ENCODE results near the gene ZFHX2. TPM values are rescaled to one million over a fixed set of nuclear protein-coding genes. Genes with fewer than 3 reads are reported as not detected.

ZFHX2 gene
- total and polyA plus RNA-seq, 2 of the 13 experiments (the other 11 are each of a cell fraction or from before 2014, with no cell fraction given) = 0.17 to 0.44 TPM

DNA sequence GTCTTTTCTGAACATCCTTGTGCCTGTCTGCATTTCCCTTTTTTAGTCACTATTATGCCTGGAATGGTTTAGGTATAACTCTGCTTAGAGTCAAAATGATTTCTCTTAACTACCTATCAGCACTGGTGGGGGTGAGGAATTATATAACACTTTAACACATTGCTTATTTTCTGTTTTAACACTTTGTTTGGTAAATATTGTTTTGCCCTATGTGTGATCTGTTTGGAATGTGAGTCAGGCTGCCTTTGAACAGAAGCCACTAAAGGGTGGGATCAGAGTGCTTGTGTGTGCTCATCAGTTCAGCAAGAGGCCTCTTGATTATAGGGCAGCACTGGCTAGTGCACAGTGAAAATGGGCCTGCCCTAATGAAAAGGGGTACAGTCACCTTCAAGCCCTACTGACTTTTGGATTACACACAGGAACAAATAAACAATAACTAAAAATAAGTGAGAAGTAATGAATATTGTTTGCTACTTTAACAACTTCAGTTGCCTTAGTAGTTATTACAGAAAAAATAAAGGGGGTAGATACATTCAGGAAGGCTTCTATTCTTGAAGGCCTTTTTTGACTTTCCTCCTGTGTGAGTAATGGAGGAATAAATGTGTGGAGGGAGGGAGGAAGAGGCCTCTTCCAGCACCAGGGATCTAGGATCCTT lies 58.8 kb downstream of the ZFHX2 start (continued):
- TF ChIP-seq, protein P1, sequence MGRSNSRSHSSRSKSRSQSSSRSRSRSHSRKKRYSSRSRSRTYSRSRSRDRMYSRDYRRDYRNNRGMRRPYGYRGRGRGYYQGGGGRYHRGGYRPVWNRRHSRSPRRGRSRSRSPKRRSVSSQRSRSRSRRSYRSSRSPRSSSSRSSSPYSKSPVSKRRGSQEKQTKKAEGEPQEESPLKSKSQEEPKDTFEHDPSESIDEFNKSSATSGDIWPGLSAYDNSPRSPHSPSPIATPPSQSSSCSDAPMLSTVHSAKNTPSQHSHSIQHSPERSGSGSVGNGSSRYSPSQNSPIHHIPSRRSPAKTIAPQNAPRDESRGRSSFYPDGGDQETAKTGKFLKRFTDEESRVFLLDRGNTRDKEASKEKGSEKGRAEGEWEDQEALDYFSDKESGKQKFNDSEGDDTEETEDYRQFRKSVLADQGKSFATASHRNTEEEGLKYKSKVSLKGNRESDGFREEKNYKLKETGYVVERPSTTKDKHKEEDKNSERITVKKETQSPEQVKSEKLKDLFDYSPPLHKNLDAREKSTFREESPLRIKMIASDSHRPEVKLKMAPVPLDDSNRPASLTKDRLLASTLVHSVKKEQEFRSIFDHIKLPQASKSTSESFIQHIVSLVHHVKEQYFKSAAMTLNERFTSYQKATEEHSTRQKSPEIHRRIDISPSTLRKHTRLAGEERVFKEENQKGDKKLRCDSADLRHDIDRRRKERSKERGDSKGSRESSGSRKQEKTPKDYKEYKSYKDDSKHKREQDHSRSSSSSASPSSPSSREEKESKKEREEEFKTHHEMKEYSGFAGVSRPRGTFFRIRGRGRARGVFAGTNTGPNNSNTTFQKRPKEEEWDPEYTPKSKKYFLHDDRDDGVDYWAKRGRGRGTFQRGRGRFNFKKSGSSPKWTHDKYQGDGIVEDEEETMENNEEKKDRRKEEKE (IDR thresholded peaks at IDR 0.05) = no peak
- TF ChIP-seq NONO (IDR thresholded peaks at IDR 0.05) = no peak
- TF ChIP-seq NONO (CRISPR knock-in tag; conservative IDR thresholded peaks at IDR 0.05) = no peak
- TF ChIP-seq, protein P2, sequence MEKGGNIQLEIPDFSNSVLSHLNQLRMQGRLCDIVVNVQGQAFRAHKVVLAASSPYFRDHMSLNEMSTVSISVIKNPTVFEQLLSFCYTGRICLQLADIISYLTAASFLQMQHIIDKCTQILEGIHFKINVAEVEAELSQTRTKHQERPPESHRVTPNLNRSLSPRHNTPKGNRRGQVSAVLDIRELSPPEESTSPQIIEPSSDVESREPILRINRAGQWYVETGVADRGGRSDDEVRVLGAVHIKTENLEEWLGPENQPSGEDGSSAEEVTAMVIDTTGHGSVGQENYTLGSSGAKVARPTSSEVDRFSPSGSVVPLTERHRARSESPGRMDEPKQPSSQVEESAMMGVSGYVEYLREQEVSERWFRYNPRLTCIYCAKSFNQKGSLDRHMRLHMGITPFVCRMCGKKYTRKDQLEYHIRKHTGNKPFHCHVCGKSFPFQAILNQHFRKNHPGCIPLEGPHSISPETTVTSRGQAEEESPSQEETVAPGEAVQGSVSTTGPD (CRISPR knock-in tag; IDR thresholded peaks at IDR 0.05) = no peak
- TF ChIP-seq PHF5A (CRISPR knock-in tag; IDR thresholded peaks at IDR 0.05; ENCODE audit: low read depth, unreplicated experiment) = peak; percentile 61
- no peak for TF ChIP-seq ZBTB42 (CRISPR knock-in tag; IDR thresholded peaks at IDR 0.05)
- TF ChIP-seq, protein P3, sequence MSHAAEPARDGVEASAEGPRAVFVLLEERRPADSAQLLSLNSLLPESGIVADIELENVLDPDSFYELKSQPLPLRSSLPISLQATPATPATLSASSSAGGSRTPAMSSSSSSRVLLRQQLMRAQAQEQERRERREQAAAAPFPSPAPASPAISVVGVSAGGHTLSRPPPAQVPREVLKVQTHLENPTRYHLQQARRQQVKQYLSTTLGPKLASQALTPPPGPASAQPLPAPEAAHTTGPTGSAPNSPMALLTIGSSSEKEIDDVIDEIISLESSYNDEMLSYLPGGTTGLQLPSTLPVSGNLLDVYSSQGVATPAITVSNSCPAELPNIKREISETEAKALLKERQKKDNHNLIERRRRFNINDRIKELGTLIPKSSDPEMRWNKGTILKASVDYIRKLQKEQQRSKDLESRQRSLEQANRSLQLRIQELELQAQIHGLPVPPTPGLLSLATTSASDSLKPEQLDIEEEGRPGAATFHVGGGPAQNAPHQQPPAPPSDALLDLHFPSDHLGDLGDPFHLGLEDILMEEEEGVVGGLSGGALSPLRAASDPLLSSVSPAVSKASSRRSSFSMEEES (CRISPR knock-in tag; IDR thresholded peaks at IDR 0.05) = peak; percentile 72; the same call in 1 of the 2 replicates
- no peak for TF ChIP-seq CBX5 (CRISPR knock-in tag; IDR thresholded peaks at IDR 0.05; ENCODE audit: borderline replicate concordance)
- no peak for TF ChIP-seq RFXAP (CRISPR knock-in tag; IDR thresholded peaks at IDR 0.05; ENCODE audit: borderline replicate concordance)
- TF ChIP-seq RARG (CRISPR knock-in tag; IDR thresholded peaks at IDR 0.05; ENCODE audit: low read depth) = no peak
- TF ChIP-seq, protein P4, sequence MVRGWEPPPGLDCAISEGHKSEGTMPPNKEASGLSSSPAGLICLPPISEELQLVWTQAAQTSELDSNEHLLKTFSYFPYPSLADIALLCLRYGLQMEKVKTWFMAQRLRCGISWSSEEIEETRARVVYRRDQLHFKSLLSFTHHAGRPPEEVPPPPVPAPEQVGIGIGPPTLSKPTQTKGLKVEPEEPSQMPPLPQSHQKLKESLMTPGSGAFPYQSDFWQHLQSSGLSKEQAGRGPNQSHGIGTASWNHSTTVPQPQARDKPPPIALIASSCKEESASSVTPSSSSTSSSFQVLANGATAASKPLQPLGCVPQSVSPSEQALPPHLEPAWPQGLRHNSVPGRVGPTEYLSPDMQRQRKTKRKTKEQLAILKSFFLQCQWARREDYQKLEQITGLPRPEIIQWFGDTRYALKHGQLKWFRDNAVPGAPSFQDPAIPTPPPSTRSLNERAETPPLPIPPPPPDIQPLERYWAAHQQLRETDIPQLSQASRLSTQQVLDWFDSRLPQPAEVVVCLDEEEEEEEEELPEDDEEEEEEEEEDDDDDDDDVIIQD (CRISPR knock-in tag; IDR thresholded peaks at IDR 0.05; ENCODE audit: low read depth) = peak; percentile 84; the same call in 1 of the 2 replicates
- TF ChIP-seq, protein P5, sequence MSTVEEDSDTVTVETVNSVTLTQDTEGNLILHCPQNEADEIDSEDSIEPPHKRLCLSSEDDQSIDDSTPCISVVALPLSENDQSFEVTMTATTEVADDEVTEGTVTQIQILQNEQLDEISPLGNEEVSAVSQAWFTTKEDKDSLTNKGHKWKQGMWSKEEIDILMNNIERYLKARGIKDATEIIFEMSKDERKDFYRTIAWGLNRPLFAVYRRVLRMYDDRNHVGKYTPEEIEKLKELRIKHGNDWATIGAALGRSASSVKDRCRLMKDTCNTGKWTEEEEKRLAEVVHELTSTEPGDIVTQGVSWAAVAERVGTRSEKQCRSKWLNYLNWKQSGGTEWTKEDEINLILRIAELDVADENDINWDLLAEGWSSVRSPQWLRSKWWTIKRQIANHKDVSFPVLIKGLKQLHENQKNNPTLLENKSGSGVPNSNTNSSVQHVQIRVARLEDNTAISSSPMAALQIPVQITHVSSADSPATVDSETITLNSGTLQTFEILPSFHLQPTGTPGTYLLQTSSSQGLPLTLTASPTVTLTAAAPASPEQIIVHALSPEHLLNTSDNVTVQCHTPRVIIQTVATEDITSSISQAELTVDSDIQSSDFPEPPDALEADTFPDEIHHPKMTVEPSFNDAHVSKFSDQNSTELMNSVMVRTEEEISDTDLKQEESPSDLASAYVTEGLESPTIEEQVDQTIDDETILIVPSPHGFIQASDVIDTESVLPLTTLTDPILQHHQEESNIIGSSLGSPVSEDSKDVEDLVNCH (CRISPR knock-in tag; IDR thresholded peaks at IDR 0.05) = no peak
- TF ChIP-seq ZNF543 (CRISPR knock-in tag; IDR thresholded peaks at IDR 0.05) = no peak
- TF ChIP-seq, protein P6, sequence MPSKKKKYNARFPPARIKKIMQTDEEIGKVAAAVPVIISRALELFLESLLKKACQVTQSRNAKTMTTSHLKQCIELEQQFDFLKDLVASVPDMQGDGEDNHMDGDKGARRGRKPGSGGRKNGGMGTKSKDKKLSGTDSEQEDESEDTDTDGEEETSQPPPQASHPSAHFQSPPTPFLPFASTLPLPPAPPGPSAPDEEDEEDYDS (CRISPR knock-in tag; IDR thresholded peaks at IDR 0.05) = peak; percentile 69
- no peak for TF ChIP-seq MATR3 (CRISPR knock-in tag; IDR thresholded peaks at IDR 0.05)
- no peak for TF ChIP-seq POGZ (CRISPR knock-in tag; IDR thresholded peaks at IDR 0.05)
- TF ChIP-seq NCOA2 (CRISPR knock-in tag; IDR thresholded peaks at IDR 0.05) = peak; percentile 39; the same call in 1 of the 2 replicates
- TF ChIP-seq PPARG (CRISPR knock-in tag; conservative IDR thresholded peaks at IDR 0.05) = peak; percentile 68; the same call in 1 of the 2 replicates
- TF ChIP-seq SP5 (CRISPR knock-in tag; IDR thresholded peaks at IDR 0.05; ENCODE audit: borderline replicate concordance, low read depth) = peak; percentile 90
- TF ChIP-seq HDAC2 (CRISPR knock-in tag; IDR thresholded peaks at IDR 0.05) = peak; percentile 88

Measured in HepG2 (cell line).